Measurements from ENCODE around the gene SCYGR4.
"Not testable (repeated sequence)": the region's sequence is repeated elsewhere in the genome, so short reads cannot be mapped to it uniquely, and the experiment has no call there.

SCYGR4 gene

GRCh38 chr2:227654426-227654825 lies 37.1 kb downstream of the SCYGR4 start:
- no peaks in the 10 kb centered on the region for H3K36me3 ChIP-seq (ENCODE audit: control insufficient read depth, insufficient read depth, low read length)
- H3K9me3 ChIP-seq (ENCODE audit: control insufficient read depth, low read length) = no peaks in the 10 kb centered on the region

DNA sequence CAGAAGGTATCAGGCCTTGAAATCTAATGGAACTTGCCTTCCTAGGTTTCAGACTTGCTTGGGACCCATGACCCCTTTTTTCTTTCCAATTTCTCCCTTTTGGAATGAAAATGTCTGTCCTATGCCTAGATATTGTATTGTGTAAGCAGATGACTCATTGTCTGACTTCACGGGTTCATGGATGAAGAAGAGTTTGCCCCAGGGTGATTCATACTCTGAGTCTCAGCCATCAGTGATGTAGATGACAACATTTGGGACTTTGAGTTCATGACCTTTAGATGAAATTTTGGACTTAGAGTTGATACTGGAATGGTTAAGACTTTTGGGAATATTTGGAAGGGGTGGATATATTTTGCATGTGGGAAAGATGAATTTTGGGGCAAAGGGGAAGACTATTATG lies 38.2 kb downstream of the SCYGR4 start:
- Histone ChIP-seq H3K9me3 (ENCODE audit: control insufficient read depth, low read length) (no peaks in the 10 kb centered on the region), H3K36me3 (ENCODE audit: control insufficient read depth, insufficient read depth, low read length) (no peaks in the 10 kb centered on the region), H3K9ac (ENCODE audit: low read length) (no peak overlapping the region)

More at GRCh38 chr2:227654426-227654825, 37.1 kb downstream of the SCYGR4 start:
- Histone ChIP-seq H3K9ac (ENCODE audit: low read length) (no peak overlapping the region), H3K4me1 (ENCODE audit: control insufficient read depth, insufficient read depth, low read length) (no peaks in the 10 kb centered on the region), H3K27me3 (ENCODE audit: control insufficient read depth, insufficient read depth, low read length) (no peaks in the 10 kb centered on the region), H3K4me3 (ENCODE audit: low read length) (no peak overlapping the region)

DNA sequence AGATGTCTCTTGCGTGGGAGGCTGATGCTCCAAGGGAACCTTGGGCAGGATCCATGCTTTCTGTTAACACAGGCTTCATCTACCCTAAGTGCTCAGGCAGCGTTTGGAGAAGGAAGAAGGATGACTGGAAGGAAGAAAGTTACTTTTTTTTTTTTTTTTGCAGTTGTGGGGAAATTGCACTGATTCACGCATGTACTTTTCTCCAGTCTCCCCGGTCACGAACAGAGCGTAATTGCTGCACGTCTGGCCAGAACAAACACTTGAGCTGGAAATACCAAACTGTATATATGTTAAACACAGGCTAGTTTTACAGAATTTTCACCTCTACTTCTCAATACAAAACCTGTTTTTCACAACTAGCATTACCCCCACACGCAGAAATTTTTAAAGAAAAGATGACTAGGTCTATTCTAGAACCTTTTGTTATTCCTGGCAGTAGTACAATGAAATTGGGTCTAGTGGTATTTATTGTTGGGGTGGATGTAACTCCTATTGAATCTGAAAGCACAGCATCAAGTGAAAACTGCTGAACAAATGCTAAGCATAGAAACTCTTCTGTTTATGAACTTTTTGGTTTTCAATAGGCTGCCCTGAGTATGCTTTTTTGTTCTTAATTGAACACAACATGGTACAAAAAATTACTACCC lies 40.0 kb downstream of the SCYGR4 start:
- no peak overlapping the region for H3K4me3 ChIP-seq (ENCODE audit: low read length)
- H3K9ac ChIP-seq (ENCODE audit: low read length) = no peak overlapping the region
- no peaks in the 10 kb centered on the region for H3K4me1 ChIP-seq (ENCODE audit: control insufficient read depth, insufficient read depth, low read length)
- H3K27me3 ChIP-seq (ENCODE audit: control insufficient read depth, insufficient read depth, low read length) = no peaks in the 10 kb centered on the region
- H3K36me3 ChIP-seq (ENCODE audit: control insufficient read depth, insufficient read depth, low read length) = no peaks in the 10 kb centered on the region
- no peaks in the 10 kb centered on the region for H3K9me3 ChIP-seq (ENCODE audit: control insufficient read depth, low read length)

More for the DNA sequence above, 38.2 kb downstream of the SCYGR4 start:
- H3K27me3 ChIP-seq (ENCODE audit: control insufficient read depth, insufficient read depth, low read length) = no peaks in the 10 kb centered on the region
- no peak overlapping the region for H3K4me3 ChIP-seq (ENCODE audit: low read length)
- no peaks in the 10 kb centered on the region for H3K4me1 ChIP-seq (ENCODE audit: control insufficient read depth, insufficient read depth, low read length)

- Histone ChIP-seq H3K9ac (ENCODE audit: low read length) (no peak overlapping the region), H3K4me1 (ENCODE audit: control insufficient read depth, insufficient read depth, low read length) (no peaks in the 10 kb centered on the region), H3K4me3 (ENCODE audit: low read length) (no peak overlapping the region), H3K9me3 (ENCODE audit: control insufficient read depth, low read length) (no peaks in the 10 kb centered on the region), H3K27me3 (ENCODE audit: control insufficient read depth, insufficient read depth, low read length) (no peaks in the 10 kb centered on the region), H3K36me3 (ENCODE audit: control insufficient read depth, insufficient read depth, low read length) (no peaks in the 10 kb centered on the region)
Observed at GRCh38 chr2:227661025-227661649, 43.8 kb downstream of the SCYGR4 start.

- Histone ChIP-seq H3K9ac (ENCODE audit: low read length) (no peak overlapping the region), H3K4me1 (ENCODE audit: control insufficient read depth, insufficient read depth, low read length) (no peaks in the 10 kb centered on the region), H3K27me3 (ENCODE audit: control insufficient read depth, insufficient read depth, low read length) (no peaks in the 10 kb centered on the region), H3K36me3 (ENCODE audit: control insufficient read depth, insufficient read depth, low read length) (no peaks in the 10 kb centered on the region), H3K9me3 (ENCODE audit: control insufficient read depth, low read length) (no peaks in the 10 kb centered on the region), H3K4me3 (ENCODE audit: low read length) (no peak overlapping the region)
Observed at GRCh38 chr2:227661827-227662226, 44.5 kb downstream of the SCYGR4 start.

- no peaks in the 10 kb centered on the region for H3K36me3 ChIP-seq (ENCODE audit: control insufficient read depth, insufficient read depth, low read length)
- no peak overlapping the region for H3K9ac ChIP-seq (ENCODE audit: low read length)
- no peaks in the 10 kb centered on the region for H3K9me3 ChIP-seq (ENCODE audit: control insufficient read depth, low read length)
- no peak overlapping the region for H3K4me3 ChIP-seq (ENCODE audit: low read length)
- H3K27me3 ChIP-seq (ENCODE audit: control insufficient read depth, insufficient read depth, low read length) = no peaks in the 10 kb centered on the region
- no peaks in the 10 kb centered on the region for H3K4me1 ChIP-seq (ENCODE audit: control insufficient read depth, insufficient read depth, low read length)
Observed at GRCh38 chr2:227665189-227665940, 48.1 kb downstream of the SCYGR4 start.

- H3K4me3 ChIP-seq (ENCODE audit: low read length); H3K9ac ChIP-seq (ENCODE audit: low read length); H3K4me1 ChIP-seq (ENCODE audit: control insufficient read depth, insufficient read depth, low read length); H3K9me3 ChIP-seq (ENCODE audit: control insufficient read depth, low read length); H3K27me3 ChIP-seq (ENCODE audit: control insufficient read depth, insufficient read depth, low read length); H3K36me3 ChIP-seq (ENCODE audit: control insufficient read depth, insufficient read depth, low read length): not testable (repeated sequence)
Observed at GRCh38 chr2:227666631-227667170, 49.4 kb downstream of the SCYGR4 start, which contains the start of gene SCYGR5. Gene SCYGR5, plus strand, starts transcription at chr2:227666804. Its CDS starts 0 bp downstream, at chr2:227666804.

Data from mucosa of stomach (tissue), 1 donor.